ENCODE data around the gene NEK10. TPM values are rescaled to one million over a fixed set of nuclear protein-coding genes. Genes with fewer than 3 reads are reported as not detected.

Gene NEK10
- polyA plus RNA-seq, 6 donors from 2014 or later, result 0.35 TPM; not detected in 5

DNA sequence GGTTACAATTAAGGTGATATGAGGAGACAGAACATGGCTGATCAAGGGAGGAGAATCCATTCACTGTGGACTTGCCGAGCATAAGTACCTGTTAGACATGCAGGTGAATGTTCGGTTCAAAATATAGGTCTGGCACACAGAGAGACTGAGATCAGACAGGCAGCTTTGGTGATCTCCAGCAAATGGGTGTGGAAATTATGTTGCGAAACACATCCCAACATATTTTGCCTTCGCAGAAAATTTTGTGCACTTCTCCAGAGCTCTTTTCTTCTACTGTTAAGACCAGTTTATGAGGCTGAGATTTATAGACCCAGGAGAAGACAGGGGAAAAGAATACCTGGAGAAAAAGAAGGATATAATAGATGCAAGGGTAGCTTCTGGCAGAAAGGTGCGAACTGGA is 183.2 kb downstream of the NEK10 start:
- peaks cover 0 to 5% (median 4%) of the 10 kb centered on the region in 3 donors for H3K27me3 Mint-ChIP-seq
- ATAC-seq (ENCODE audit: low read depth in 2 of 2), result no peak

DNA sequence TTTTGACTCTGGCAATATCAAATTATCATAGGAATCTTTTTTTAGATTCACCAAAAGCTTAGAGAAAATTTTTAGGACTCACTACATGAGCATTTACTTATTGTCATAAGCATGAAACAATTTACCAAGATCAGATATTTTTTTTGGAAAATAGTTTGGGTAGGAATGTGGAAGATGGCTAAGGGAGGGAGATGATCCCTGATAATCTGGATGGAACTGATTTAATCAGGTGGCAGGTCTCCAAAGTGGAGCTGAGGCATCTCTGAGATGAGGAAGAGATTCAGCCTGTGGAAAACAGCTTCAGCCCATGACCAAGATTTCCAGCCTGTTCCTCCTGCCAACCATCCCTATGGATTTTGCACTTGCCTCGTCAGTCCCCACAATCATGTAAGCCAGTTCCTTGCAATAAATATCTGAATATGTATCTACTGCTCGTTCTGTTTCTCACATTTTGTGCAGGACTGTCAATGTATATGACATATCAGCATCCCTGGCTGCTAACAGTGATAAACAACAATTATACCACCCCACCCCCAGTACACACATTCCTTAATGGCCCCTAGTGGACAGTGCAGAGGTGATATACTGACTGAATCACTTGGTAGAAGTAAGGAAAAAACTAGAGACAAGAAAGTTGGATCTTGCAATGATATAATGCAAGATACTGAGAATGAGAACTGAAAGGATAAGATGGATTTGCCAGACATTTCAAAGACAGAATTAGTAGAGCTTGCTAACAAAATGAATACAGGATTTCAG is 183.8 kb downstream of the NEK10 start:
- ATAC-seq (ENCODE audit: low read depth in 2 of 2) (no peak), DNase-seq (no peak)
- Mint-ChIP-seq H3K36me3 (no peaks in the 10 kb centered on the region), H3K4me1 (no peaks in the 10 kb centered on the region), H3K27ac (peak overlapping the region in 1 of 6 donors; percentile 58), H3K27me3 (peaks cover 0 to 5% (median 4%) of the 10 kb centered on the region in 3 donors), H3K9me3 (no peaks in the 10 kb centered on the region), H3K4me3 (no peak overlapping the region)

More for the DNA sequence above, 183.2 kb downstream of the NEK10 start:
- Mint-ChIP-seq H3K27ac (no peak overlapping the region), H3K4me1 (no peaks in the 10 kb centered on the region), H3K36me3 (no peaks in the 10 kb centered on the region), H3K9me3 (no peaks in the 10 kb centered on the region), H3K4me3 (no peak overlapping the region)
- no peak for DNase-seq

DNA sequence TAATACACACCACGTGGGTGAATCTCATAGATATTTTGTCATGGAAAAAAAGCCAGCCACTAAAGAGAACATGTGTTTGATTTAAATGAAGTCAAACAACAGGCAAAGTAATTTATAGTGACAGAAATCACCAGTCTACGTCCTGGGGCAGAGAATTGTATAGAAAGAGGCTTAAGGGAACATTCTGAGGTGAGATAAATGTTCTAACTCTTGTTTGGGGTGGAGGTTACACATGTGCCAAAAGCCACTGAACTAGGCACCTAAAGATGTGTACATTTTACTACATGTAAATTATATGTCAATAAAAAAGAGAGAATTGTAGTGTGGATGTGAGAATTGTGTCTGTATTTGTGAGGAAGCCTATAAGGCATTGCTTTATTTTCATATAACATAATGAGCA is 184.9 kb downstream of the NEK10 start:
- peaks cover 0 to 5% (median 4%) of the 10 kb centered on the region in 3 donors for H3K27me3 Mint-ChIP-seq
- no peaks in the 10 kb centered on the region for H3K9me3 Mint-ChIP-seq
- H3K4me1 Mint-ChIP-seq, result no peaks in the 10 kb centered on the region
- DNase-seq, result no peak
- H3K27ac Mint-ChIP-seq, result no peak overlapping the region
- no peak overlapping the region for H3K4me3 Mint-ChIP-seq
- ATAC-seq (ENCODE audit: low read depth in 2 of 2), result no peak
- no peaks in the 10 kb centered on the region for H3K36me3 Mint-ChIP-seq

DNA sequence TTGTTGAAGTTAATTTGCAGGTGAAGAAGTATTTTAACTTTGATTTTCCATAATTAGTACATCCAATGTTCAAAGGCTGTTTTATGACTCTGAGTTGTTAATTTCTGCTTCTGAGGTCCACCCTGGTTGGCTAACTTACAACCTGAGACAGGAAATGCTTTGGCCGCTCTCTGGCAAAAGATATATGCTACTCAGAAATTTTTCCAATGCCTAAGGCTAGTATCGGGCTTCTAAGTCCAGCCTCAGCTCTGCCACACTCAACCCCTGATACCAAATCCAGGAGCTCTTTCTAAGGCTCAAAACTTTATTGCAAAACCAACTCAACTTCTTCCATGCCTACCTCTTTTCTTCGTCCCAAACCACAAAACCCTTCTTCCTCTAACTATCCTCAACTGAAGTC is 192.9 kb downstream of the NEK10 start:
- no peaks in the 10 kb centered on the region for H3K4me1 Mint-ChIP-seq
- no peak overlapping the region for H3K4me3 Mint-ChIP-seq
- H3K27me3 Mint-ChIP-seq, result no peaks in the 10 kb centered on the region
- peak overlapping the region in 1 of 6 donors; percentile 34 for H3K27ac Mint-ChIP-seq
- ATAC-seq (ENCODE audit: low read depth in 2 of 2), result no peak
- no peaks in the 10 kb centered on the region for H3K9me3 Mint-ChIP-seq
- DNase-seq, result no peak
- H3K36me3 Mint-ChIP-seq, result no peaks in the 10 kb centered on the region

DNA sequence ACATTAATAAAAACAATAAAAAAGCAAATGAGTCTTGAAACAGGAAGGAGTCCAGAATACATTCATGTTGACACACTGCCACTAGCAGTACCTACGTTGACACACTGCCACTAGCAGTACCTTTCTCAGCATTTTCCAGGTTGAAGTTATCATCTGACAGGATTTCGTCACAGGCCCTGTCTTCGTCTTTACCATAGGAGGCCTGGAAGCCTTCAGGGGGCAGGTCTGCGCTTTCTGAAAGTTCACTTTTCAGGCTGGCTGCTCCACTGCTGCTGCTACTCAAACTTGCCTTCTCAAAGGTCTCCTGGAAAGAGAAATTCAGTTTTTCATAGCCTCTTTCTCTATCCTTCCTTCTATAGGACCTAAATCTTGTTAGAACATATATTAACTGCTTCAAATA is 194.7 kb downstream of the NEK10 start:
- no peaks in the 10 kb centered on the region for H3K36me3 Mint-ChIP-seq
- ATAC-seq (ENCODE audit: low read depth in 2 of 2) (no peak), DNase-seq (no peak)
- no peaks in the 10 kb centered on the region for H3K27me3 Mint-ChIP-seq
- H3K4me1 Mint-ChIP-seq, result peaks cover 0 to 5% (median 5%) of the 10 kb centered on the region in 3 donors
- H3K9me3 Mint-ChIP-seq, result peaks cover 0 to 3% (median 0%) of the 10 kb centered on the region in 7 donors
- no peak overlapping the region for H3K27ac Mint-ChIP-seq
- no peak overlapping the region for H3K4me3 Mint-ChIP-seq

DNA sequence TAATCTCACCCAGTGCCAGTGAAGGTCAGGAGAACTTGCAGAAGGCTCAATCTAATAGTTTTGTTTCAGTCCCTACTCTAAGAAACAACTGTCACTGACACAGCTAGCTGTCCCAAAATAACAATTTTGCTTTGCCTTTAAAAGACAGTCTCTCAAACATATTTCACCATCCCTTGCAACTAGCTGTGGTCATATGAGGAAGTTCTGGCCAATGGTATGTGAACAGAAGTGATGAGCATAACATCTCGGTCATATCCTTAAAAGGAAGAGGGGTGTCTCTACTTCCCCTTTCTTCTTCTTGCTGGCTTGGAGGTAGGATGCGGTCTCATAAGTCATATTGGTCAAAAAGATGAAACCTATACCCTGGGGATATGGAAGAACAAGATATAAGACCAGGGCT is 198.1 kb downstream of the NEK10 start:
- ATAC-seq (ENCODE audit: low read depth in 2 of 2) (peak in 1 of 2 donors; percentile 56), DNase-seq (no peak)
- H3K4me3 Mint-ChIP-seq, result no peak overlapping the region
- no peaks in the 10 kb centered on the region for H3K36me3 Mint-ChIP-seq
- peaks cover 0 to 5% (median 5%) of the 10 kb centered on the region in 3 donors for H3K4me1 Mint-ChIP-seq
- peaks cover 0 to 3% (median 0%) of the 10 kb centered on the region in 7 donors for H3K9me3 Mint-ChIP-seq
- peak overlapping the region in 1 of 6 donors; percentile 28 for H3K27ac Mint-ChIP-seq
- H3K27me3 Mint-ChIP-seq, result no peaks in the 10 kb centered on the region

DNA sequence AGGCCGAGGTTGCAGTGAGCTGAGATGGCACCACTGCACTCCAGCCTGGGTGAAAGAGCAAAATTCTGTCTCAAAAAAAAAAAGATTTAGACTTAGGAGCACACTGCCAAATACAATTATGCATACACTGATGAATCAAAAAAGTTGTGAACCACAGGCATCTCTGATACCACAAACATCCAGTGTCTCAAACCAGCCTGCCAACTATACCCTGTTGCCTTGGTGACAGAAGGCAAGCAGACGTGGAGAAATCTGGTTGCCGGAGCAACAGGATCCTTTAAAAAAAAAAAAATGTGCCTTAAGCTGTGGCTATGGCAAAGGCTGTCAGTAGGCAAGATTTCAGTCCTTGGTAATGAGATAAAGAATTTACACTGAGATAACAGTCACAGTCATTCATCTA is 202.3 kb downstream of the NEK10 start:
- H3K36me3 Mint-ChIP-seq, result no peaks in the 10 kb centered on the region
- H3K27me3 Mint-ChIP-seq, result peaks cover 0 to 5% (median 0%) of the 10 kb centered on the region in 3 donors
- ATAC-seq (ENCODE audit: low read depth in 2 of 2) (no peak), DNase-seq (no peak)
- H3K27ac Mint-ChIP-seq, result no peak overlapping the region
- H3K9me3 Mint-ChIP-seq, result peaks cover 0 to 3% (median 0%) of the 10 kb centered on the region in 7 donors
- H3K4me3 Mint-ChIP-seq, result no peak overlapping the region
- H3K4me1 Mint-ChIP-seq, result peaks cover 0 to 5% (median 5%) of the 10 kb centered on the region in 3 donors

DNA sequence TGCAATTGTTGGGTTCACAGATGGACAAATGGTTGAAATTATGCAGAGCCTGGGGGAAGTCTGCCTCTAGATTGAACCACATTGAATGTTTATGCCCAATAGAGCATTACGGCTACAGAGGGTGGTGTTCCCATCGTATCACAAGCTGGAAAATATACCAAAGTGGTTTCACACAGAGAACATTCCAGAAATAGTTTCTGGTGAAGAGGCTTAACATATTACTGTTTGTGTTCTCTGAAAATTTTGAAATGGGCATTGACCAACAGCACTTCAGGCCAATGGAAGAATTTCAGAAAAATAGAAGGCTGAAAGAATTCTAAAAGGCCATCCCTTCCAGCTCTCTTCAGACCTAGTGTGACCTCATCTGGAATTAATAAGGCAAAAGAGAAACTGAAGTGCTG is 203.9 kb downstream of the NEK10 start:
- peaks cover 0 to 5% (median 0%) of the 10 kb centered on the region in 3 donors for H3K27me3 Mint-ChIP-seq
- no peak for DNase-seq
- ATAC-seq (ENCODE audit: low read depth in 2 of 2), result no peak
- H3K36me3 Mint-ChIP-seq, result no peaks in the 10 kb centered on the region
- H3K27ac Mint-ChIP-seq, result no peak overlapping the region
- H3K4me1 Mint-ChIP-seq, result no peaks in the 10 kb centered on the region
- no peak overlapping the region for H3K4me3 Mint-ChIP-seq
- no peaks in the 10 kb centered on the region for H3K9me3 Mint-ChIP-seq

DNA sequence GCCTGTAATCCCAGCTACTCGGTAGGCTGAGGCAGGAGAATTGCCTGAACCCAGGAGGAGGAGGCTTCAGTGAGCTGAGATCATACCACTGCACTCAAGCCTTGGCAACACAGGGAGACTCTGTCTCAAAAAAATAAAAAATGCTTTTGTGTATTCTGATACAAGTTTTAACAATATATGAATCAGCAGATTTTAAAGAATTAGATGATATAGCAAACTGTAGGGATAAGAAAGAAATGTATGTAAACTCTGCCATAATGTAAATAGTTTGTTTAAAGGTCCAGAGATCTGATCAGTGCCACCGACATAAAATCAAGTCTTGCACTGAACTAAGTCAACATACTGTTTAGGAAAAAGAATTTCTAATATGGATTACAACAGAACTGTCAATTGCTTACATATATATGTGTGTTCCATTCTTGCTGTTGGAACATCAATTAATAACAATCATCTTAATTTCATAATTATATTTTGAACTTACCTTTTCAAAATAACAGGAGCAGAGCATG is 208.3 kb downstream of the NEK10 start:
- Mint-ChIP-seq H3K9me3 (peaks cover 0 to 12% (median 6%) of the 10 kb centered on the region in 7 donors), H3K4me1 (no peaks in the 10 kb centered on the region), H3K36me3 (no peaks in the 10 kb centered on the region), H3K4me3 (no peak overlapping the region), H3K27me3 (peaks cover 0 to 5% (median 0%) of the 10 kb centered on the region in 3 donors), H3K27ac (no peak overlapping the region)
- DNase-seq (no peak), ATAC-seq (ENCODE audit: low read depth in 2 of 2) (no peak)

DNA sequence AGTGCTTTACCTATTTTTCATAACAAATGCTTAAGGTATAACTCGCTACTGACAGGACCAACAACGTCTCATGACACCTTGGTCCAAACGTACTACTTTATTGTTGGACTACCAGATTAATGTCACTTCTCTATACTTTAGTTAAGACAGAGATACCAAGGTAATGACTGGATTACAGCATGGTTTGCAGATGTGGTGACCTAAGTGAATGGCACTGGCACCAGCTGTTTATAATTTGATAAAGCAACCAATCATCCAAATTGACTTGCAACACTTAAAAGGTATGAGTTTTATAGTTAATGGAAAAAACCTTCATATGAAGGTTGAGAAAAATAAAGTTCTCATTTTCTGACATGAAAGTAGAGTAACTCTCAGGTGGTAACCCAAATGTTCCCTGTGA is 209.0 kb downstream of the NEK10 start:
- no peak for ATAC-seq (ENCODE audit: low read depth in 2 of 2)
- peaks cover 0 to 15% (median 8%) of the 10 kb centered on the region in 7 donors for H3K9me3 Mint-ChIP-seq
- H3K4me3 Mint-ChIP-seq, result no peak overlapping the region
- no peak for DNase-seq
- peaks cover 0 to 5% (median 0%) of the 10 kb centered on the region in 3 donors for H3K27me3 Mint-ChIP-seq
- H3K4me1 Mint-ChIP-seq, result no peaks in the 10 kb centered on the region
- H3K36me3 Mint-ChIP-seq, result no peaks in the 10 kb centered on the region
- no peak overlapping the region for H3K27ac Mint-ChIP-seq

DNA sequence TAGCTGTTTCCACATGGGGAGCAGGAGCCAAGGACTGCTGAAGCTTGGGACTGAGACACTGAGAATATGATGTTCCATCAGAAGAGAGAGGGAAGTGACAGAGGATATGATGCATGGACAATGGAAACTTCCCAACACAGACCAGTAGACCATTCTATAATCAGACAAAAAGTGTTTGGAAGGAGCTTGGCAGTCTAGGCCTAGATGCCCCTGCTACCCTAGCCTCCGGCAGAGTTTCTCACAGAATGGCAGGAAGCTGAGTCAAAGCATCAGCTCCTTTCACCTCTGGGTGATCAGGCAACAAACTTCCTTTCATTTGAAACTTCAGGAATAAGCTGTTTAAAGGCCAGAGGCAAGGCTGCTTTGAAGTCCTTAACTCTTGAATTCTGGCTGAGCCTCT is 222.0 kb downstream of the NEK10 start:
- no peak overlapping the region for H3K4me3 Mint-ChIP-seq
- no peaks in the 10 kb centered on the region for H3K4me1 Mint-ChIP-seq
- DNase-seq, result no peak
- peaks cover 0 to 2% (median 0%) of the 10 kb centered on the region in 7 donors for H3K9me3 Mint-ChIP-seq
- ATAC-seq (ENCODE audit: low read depth in 2 of 2), result no peak
- H3K27ac Mint-ChIP-seq, result no peak overlapping the region
- no peaks in the 10 kb centered on the region for H3K36me3 Mint-ChIP-seq
- peaks cover 0 to 7% (median 0%) of the 10 kb centered on the region in 3 donors for H3K27me3 Mint-ChIP-seq

DNA sequence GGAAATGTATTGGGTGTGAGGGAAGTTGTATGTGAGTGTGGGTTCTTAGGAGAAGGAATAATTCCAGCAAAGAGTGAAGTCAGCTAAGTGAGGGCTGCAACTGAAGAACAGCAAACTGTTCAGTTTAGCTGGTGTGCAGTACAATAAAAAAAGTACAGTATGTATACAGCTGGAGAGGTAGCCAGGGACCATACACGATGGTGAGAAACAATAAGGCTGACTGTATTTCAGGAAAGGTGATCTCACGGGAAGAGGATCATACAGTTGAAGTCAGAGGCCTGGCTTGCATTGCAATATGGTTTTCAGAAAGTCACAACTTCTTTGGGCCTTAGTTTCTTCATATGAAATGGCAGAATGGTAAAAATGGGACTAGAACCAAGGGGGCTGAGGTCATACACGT is 222.4 kb downstream of the NEK10 start:
- Mint-ChIP-seq H3K4me1 (no peaks in the 10 kb centered on the region), H3K36me3 (no peaks in the 10 kb centered on the region), H3K9me3 (peaks cover 0 to 6% (median 0%) of the 10 kb centered on the region in 7 donors), H3K4me3 (no peak overlapping the region), H3K27ac (no peak overlapping the region), H3K27me3 (peaks cover 0 to 5% (median 0%) of the 10 kb centered on the region in 3 donors)
- DNase-seq, result no peak
- no peak for ATAC-seq (ENCODE audit: low read depth in 2 of 2)

DNA sequence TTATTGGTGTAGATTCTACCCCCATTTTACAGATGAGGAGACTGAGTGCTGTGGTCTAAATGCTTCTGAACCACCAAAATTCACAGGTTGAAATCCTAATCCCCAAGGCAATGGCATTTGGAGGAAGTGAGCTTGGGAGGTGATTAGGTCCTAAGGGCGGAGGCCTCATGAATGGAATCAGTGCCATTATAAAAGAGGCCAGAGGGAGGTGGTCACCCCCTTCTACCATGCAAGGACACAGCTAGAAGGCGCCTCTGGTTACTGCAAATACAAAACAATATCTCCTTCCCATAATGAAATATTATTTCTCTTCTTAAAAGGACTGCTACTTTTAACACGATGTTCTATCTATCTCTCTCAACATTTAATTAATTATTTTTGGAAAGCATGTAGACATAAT is 223.5 kb downstream of the NEK10 start:
- no peaks in the 10 kb centered on the region for H3K4me1 Mint-ChIP-seq

DNA sequence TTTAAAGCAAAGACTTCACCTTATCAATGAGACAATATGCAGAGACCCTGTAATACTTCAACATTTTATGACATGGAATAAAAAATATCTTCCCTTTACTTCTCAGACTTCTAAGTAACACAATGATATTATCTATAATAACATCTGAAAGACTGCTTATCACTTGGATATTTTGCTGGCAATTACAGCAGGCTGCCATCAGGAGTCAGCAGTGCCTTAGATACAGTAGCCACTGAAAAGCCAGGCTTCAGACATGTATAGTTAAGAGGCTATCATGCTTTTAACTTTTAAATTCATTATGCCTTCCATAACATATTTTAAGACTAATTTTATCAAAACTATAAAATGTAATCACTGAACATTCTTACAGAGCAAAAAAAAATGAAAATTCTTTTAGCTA is 227.5 kb downstream of the NEK10 start:
- Mint-ChIP-seq H3K4me3 (no peak overlapping the region), H3K9me3 (peaks cover 0 to 10% (median 2%) of the 10 kb centered on the region in 7 donors), H3K36me3 (peaks cover 0 to 5% of the 10 kb centered on the region in 2 donors), H3K27me3 (peaks cover 4 to 7% (median 5%) of the 10 kb centered on the region in 3 donors), H3K4me1 (no peaks in the 10 kb centered on the region), H3K27ac (no peak overlapping the region)
- no peak for ATAC-seq (ENCODE audit: low read depth in 2 of 2)
- DNase-seq, result no peak

More for the DNA sequence above, 223.5 kb downstream of the NEK10 start:
- H3K36me3 Mint-ChIP-seq, result peaks cover 0 to 5% of the 10 kb centered on the region in 2 donors
- H3K4me3 Mint-ChIP-seq, result no peak overlapping the region
- ATAC-seq (ENCODE audit: low read depth in 2 of 2), result no peak
- no peak overlapping the region for H3K27ac Mint-ChIP-seq
- DNase-seq, result no peak
- H3K27me3 Mint-ChIP-seq, result peaks cover 0 to 5% (median 0%) of the 10 kb centered on the region in 3 donors
- peaks cover 0 to 10% (median 2%) of the 10 kb centered on the region in 7 donors for H3K9me3 Mint-ChIP-seq

Data from naive B cell (primary cell).